ENCODE results near the gene VSIG10. TPM values are rescaled to one million over a fixed set of nuclear protein-coding genes. Genes with fewer than 3 reads are reported as not detected.

The VSIG10 gene
- total RNA-seq: 26.9 and 27.1 TPM in 2 replicates

DNA sequence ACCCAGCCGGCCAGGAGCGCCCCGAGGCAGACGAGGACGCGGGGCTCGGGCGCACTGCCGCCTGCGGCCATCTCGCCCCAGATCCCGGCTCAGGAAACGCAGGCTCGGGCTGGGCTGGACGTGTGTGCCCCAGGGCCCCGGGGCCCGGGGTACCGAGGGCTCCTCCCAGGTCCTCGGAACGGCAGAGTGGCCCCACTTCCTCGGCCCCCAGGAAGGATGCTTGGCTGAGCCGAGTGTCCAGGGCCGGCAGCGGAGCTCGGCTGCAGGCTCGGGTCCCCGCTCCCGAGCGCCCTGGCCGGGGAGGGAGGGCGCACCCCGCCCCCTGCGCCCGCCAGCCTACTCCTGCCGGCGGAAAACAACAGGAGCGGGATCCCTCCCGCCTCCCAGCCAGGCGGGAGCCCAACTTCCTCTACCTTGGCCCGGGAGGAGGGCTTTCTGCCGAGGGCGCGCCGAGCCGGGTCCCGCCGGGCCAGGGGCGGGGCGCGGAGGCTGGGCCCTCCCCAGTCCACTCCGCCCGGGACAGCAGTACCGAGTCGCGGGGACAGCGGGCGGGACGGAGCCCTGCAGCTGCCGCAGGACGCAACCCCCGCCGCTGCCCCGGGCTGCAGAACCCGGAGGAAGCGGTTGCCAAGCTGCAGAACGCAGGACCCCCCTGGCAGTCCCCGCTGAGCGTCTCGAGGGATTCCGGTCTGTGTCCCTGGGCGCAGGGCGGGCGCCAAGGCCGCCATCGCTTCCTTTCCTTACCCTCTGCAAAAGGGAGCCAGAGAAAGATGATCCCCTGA is at the start of gene VSIG10:
TSS of gene VSIG10 (minus strand) at position 411 of the 782 bp plus-strand sequence. CDS start at position 71, 340 bp downstream.

DNA sequence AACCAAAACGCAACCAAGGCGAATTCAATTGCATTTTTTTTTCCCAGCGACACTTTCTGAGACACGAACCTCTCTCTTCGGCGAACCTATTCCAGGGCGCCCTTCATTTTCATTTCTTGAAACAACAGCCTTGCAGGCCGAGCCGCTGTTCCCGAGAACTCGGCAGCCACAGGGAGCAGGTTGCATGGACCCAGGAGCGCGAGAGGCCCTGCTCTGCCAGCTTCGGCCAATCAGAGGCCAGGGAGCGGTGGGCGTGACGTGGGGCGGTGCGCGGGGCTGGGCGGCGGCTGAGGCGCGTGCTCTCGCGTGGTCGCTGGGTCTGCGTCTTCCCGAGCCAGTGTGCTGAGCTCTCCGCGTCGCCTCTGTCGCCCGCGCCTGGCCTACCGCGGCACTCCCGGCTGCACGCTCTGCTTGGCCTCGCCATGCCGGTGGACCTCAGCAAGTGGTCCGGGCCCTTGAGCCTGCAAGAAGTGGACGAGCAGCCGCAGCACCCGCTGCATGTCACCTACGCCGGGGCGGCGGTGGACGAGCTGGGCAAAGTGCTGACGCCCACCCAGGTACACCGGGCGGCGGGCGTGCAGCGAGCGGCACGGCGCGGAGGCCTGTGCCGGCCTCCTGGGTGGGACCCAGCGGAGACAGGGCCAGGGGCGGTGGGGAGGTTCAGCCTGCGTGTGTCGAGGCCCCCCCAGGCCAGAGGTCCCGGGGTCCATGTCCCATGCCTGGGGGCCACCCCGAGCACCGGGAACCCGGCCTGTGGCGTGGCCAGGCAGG is 32.2 kb upstream of the VSIG10 start, which contains the start of gene PEBP1:
TSS of gene PEBP1 (plus strand) at position 337 of the 771 bp plus-strand sequence. CDS start at position 423, 86 bp downstream.

GRCh38 chr12:118061011-118061872 is 42.6 kb downstream of the VSIG10 start, which contains the start of gene WSB2:
Gene WSB2, minus strand, starts transcription at chr12:118061179. Its CDS starts 131 bp downstream, at chr12:118061048.

GRCh38 chr12:118016424-118017264 is 87.2 kb downstream of the VSIG10 start, which contains the start of gene RFC5:
Gene RFC5, plus strand, starts transcription at chr12:118016703. Its CDS starts 125 bp downstream, at chr12:118016828.

Small RNA genes within 50 kb of the gene (small RNA-seq; reads per million reads assigned to genes)
- not detected for gene AC131159.1

Other genes starting within 250 kb of the VSIG10 start
- gene KSR2, start 135.0 kb downstream of the VSIG10 start, total RNA-seq: 0.11 TPM in 1 of 2 replicates, not detected in the other
- 9.8 and 10.8 TPM in 2 replicates for gene RFC5, start 87.3 kb downstream of the VSIG10 start, total RNA-seq
- gene WSB2, start 42.8 kb downstream of the VSIG10 start, total RNA-seq: 93.8 and 98.9 TPM in 2 replicates
- 188 and 190 TPM in 2 replicates for gene PEBP1, start 32.1 kb upstream of the VSIG10 start, total RNA-seq

Data from articular chondrocyte of knee joint (primary cell).